DOHH2 (cell line): ENCODE results near the gene KRT84.

Source experiments
- EZH2phosphoT487 ChIP-seq: fragments of 200-600 bp; sonication (generic); IDR thresholded peaks from 2 replicates; pipeline ENCODE4 v1.6.1; 2017; ENCODE audit warnings: borderline replicate concordance, mild to moderate bottlenecking, antibody characterized with exemption, low read length, moderate library complexity, mixed read lengths
- TF ChIP-seq, protein P1 (sequence below): fragments of 200-600 bp; sonication (generic); IDR thresholded peaks from one replicate; pipeline ENCODE4 v1.5.1; 2014; ENCODE audit warnings: antibody characterized with exemption, mild to moderate bottlenecking, low read depth, low read length; ENCODE audit not compliant: poor library complexity, severe bottlenecking

DNA sequence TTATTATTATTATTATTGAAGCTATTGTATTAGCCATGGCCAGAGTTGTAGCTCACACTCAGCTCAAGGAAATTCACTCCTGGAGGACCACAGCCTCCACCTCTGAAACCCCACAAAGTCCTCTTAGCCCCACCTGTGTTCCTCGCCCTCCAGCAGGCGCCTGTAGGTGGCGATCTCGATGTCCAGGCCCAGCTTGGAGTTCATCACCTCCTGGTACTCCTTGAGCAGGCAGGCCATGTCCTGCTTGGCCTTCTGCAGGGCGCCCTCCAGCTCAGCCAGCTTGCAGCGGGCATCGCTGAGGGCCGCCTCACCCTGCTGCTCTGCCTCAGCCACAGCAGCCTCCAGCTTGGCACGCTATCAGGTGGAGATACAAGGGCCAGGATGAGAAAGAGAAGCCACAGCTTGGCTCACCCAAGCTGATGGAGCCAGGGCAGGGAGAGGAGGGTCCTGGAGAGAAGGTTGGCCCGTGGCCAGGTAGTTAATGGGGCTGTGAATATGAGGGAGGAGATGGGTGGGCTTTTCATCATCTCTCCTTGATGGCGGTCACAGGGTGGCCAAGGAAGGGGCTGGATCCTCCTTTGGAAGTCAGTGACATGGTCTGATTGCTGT lies 23.2 kb downstream of the KRT84 start:
- TF ChIP-seq, protein P1, sequence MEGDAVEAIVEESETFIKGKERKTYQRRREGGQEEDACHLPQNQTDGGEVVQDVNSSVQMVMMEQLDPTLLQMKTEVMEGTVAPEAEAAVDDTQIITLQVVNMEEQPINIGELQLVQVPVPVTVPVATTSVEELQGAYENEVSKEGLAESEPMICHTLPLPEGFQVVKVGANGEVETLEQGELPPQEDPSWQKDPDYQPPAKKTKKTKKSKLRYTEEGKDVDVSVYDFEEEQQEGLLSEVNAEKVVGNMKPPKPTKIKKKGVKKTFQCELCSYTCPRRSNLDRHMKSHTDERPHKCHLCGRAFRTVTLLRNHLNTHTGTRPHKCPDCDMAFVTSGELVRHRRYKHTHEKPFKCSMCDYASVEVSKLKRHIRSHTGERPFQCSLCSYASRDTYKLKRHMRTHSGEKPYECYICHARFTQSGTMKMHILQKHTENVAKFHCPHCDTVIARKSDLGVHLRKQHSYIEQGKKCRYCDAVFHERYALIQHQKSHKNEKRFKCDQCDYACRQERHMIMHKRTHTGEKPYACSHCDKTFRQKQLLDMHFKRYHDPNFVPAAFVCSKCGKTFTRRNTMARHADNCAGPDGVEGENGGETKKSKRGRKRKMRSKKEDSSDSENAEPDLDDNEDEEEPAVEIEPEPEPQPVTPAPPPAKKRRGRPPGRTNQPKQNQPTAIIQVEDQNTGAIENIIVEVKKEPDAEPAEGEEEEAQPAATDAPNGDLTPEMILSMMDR = peak; percentile 60
- no peak for TF ChIP-seq EZH2phosphoT487
